SKM-1 treated with dmso at 0.1 percent for 144 hours (cell line): Measurements from ENCODE around the gene KRTAP20-4.

Experiments used
- DNase-seq: peaks from one replicate; lab custom pipeline; 2025; ENCODE audit not compliant: unreplicated experiment; lab: John Stamatoyannopoulos, UW

KRTAP20-4 gene

GRCh38 chr21:30620522-30620921 is at the start of gene KRTAP20-4:
Gene KRTAP20-4 (plus strand): TSS chr21:30620627.
- no peak for DNase-seq

DNA sequence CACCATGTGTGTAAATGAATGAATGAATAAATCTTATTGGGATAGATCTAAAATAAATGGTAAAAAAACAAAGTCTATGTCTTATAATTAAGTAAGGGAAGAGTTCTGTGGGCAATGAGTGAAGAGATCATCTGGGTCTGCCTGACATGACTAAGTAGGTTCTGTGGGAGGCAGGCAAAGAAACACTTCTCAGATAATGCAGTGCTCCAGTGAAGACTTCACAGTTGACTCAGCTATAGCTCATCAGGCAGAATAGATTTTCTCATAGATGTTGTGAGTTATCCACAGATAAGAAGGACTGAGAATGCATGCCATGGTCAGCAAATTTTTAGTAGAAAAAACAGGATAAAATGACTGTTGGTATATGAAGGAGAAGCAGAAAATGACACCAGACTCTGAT is 42.7 kb upstream of the KRTAP20-4 start:
- no peak for DNase-seq

- no peak for DNase-seq
These were observed 41.1 kb upstream of the KRTAP20-4 start for GRCh38 chr21:30579346-30579745.

DNA sequence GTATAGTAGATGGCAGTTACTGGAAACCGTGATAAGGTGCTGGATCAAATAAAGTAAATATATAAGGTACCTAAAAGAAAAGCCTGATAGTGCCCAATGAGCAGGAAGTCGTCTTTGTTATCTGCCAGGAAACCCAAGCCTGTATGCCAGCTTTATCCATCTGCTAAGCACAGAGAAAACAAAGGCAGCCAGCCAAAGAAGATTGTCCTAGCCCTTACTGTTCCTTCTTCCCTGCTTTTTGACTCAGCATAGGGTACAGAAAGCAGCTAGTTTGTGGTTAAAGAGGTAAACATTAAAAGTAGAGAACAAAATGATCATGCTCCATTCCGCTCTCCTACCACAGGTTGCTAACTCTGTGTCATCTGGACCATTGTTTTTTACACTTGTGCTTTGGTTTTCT is 40.3 kb upstream of the KRTAP20-4 start:
- DNase-seq = no peak

GRCh38 chr21:30582870-30583269 is 37.6 kb upstream of the KRTAP20-4 start:
- no peak for DNase-seq

DNA sequence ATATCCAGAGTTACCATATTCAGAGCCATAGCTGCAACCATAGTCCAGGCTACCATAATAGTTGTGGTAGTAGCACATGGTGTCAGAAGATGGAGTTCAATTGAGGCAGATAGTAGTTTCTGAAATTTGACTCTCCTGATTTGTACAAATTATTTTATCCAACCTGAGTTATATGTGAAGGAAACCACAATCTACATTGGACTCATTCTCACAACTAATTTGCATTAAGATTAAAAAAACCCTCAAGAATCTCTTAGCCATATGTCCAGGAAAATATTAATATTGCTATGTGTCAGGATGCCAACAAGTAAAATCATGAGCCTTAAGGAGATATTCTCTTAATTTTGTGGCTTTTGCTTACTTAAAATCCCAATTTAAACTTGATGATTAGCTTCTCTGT is 30.1 kb upstream of the KRTAP20-4 start, which contains the start of gene KRTAP22-2:
KRTAP22-2 (minus strand) TSS at position 101 of the 400 bp plus-strand sequence.
- DNase-seq = no peak

GRCh38 chr21:30592140-30592539 is 28.3 kb upstream of the KRTAP20-4 start, which contains the start of gene KRTAP6-3:
Gene KRTAP6-3 (plus strand): TSS chr21:30592440. CDS start chr21:30592446, 6 bp downstream.
- no peak for DNase-seq

DNA sequence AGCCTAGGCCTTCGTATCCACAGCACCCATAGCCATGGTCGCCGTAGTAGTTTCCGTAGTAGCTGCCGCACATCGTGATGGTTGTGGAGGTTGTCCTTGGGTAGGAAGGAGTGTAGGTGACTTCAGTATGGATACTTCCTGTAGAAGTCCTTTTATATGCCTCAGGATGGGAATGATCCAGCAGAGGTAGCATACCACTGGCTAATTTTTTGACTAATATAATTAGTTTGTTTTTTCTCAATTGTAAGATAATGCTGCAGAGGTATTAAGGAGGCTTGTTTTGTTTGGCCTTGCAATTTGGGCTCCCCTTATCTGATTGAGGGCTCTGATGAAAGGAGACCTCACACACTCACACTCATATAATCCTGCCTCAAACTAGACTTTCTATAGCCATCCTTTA is 21.6 kb upstream of the KRTAP20-4 start, which contains the start of gene KRTAP6-2:
KRTAP6-2 (minus strand) TSS at position 101 of the 400 bp plus-strand sequence; CDS start at position 73, 28 bp downstream.
- DNase-seq = no peak

- no peak for DNase-seq
These were observed 19.6 kb upstream of the KRTAP20-4 start, which contains the start of gene KRTAP22-1 for GRCh38 chr21:30600787-30601186. Gene KRTAP22-1 (plus strand): TSS chr21:30601087.

DNA sequence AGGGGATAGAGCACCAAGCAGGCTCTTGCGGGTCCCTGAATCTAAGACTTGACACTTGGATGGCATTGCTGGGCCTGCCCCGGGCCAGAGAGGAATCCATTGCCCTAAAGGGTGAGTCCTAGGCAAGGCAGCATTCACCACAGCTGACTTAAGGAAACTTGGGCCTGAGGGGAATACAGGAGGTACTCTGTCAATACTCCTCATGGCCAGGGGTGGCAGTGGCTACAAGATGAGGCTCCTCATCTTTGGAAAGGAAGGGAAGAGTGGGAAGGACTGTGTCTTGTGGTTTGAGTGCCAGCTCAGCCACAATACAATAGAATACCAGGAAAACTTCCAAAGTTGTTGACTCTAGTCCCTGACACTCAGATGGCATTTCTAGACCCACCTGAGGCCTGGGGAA is 14.5 kb upstream of the KRTAP20-4 start:
- no peak for DNase-seq

GRCh38 chr21:30612132-30612531 is 8.3 kb upstream of the KRTAP20-4 start:
- DNase-seq = no peak

DNA sequence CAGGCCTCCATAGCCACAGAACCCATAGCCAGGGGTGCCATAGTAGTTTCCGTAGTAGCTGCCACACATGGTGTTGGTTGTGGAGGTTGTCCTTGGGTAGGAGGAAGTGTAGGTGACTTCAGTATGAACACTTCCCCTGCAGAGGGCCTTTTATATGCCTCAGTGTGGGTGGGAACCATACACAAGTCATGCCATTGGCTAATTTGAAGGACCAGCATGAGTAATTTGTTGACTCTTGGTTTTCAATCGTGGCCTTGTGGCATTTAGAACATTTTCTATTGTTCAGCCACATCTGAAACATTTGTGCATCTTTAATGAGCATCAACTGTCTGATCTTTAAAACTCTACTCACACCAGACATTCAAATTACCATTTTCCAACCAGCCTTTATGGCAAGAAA is 6.6 kb upstream of the KRTAP20-4 start, which contains the start of gene KRTAP6-1:
KRTAP6-1 (minus strand) TSS at position 95 of the 400 bp plus-strand sequence; CDS start at position 69, 26 bp downstream.
- DNase-seq = no peak

DNA sequence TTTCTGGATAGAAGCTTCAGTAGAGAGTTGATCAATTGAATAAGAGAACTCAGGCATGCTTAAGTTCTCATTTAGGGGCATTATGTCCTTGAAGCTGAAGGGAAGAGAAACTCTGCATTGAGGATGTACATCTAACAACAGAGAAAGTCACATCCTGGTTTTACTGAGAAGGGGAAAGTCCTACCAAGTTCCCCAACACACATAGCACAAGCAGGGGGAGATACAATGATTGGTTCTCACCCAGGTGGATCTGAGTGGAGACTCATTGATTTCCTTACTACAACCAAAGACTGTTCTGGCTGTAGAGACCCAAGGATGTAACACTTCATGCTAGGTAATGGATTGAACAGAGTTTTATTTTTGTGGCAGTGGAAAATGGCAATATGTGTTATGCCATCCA is 5.2 kb upstream of the KRTAP20-4 start:
- no peak for DNase-seq

DNA sequence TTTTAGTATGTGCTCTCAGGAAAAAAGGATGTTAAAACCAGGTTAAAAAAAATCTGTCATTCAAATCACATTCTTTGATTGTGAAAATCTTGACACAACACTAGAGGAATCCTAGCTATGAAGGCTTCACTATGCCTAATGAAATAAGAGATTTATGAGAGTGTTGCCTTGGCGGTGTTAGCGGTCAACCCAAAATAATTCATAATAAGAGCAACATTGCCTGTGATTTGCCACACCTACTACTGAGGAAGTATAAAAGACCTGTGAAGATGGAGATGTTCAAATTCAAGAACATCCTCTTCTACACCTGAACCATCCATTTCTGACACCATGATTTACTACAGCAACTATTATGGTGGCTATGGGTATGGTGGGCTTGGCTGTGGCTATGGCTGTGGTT is 4.3 kb upstream of the KRTAP20-4 start, which contains the start of gene KRTAP20-1:
KRTAP20-1 (plus strand) TSS at position 301 of the 400 bp plus-strand sequence; CDS start at position 331, 30 bp downstream.
- DNase-seq = no peak

DNA sequence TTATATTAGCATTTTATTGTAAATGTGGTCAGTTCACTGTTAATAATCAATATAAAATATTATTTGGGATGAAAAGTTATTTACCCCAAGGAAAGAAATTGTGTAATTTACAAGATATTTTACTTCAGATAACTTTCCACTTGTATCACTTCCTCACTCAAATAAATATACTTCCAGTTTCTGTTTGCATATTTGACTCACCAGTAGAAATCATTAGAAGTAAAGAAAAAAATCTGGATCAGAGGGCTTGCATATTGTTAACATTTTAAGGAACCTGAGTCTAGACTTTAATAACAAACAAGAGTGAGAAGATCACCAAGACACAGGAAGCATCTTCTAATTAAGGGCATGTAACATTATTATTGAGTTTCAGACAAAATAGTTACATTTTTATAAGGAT is 347 bp upstream of the KRTAP20-4 start:
- no peak for DNase-seq

GRCh38 chr21:30623362-30623761 is 2.9 kb downstream of the KRTAP20-4 start:
- no peak for DNase-seq

GRCh38 chr21:30625449-30626165 is 5.2 kb downstream of the KRTAP20-4 start:
- no peak for DNase-seq

DNA sequence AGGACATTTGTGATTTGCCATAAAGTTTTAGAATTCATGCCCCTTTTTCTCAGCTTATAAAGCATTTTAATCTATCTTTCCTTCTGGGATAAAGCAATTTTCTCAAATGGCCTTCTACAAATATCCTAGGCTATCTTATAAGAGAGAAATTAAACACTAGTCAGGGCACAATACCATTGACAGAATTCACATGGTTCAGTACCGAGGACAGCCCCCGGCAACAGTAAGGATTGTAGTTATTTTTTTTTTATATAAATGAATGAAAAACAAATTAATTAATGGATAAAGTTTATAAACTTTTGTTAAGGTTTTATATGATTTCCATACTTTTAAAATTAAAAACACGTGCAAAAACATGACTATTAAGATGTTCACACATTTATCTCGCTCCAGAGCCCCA is 7.7 kb downstream of the KRTAP20-4 start:
- no peak for DNase-seq

DNA sequence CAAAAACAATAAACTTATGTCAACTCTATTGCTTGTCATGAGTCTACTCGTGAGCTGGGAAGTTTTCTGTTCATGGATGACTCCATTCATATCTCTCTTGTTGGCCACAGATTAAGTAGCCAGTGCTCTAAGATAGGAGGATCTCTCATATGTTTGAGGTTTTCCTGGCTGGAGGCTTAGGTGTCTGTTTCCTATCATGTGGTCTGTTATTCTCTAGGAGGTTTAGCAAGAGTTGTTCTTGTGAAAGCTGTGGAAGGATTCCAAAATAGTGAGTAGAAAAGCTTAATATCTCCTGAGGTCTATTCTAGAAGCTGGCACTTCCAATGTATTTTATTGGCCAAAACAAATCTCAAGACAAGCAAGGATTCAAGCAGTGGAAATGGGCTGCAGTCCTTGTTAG is 8.8 kb downstream of the KRTAP20-4 start:
- no peak for DNase-seq

- no peak for DNase-seq
These were observed 14.5 kb downstream of the KRTAP20-4 start, which contains the start of gene KRTAP20-2 for GRCh38 chr21:30634906-30635305. Gene KRTAP20-2 (plus strand): TSS chr21:30635206. CDS start chr21:30635264, 58 bp downstream.

DNA sequence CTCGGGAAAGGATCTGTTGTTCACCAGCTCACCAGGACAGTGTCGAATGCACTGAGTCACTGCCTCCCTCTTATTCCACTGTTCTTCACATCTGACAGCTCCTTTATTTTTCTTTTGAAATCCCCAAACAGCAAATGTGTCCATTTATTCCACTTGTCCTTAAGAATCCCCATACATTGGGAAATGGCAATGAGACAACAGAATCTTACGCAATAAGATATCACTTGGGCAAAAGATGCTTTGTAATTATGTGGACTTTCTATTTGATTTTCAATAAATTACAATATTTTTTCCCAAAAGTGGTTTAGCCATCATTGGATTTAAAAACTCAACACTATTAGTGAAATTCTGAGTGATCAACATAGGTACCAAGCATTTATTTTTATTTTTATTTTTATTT is 18.3 kb downstream of the KRTAP20-4 start:
- no peak for DNase-seq

DNA sequence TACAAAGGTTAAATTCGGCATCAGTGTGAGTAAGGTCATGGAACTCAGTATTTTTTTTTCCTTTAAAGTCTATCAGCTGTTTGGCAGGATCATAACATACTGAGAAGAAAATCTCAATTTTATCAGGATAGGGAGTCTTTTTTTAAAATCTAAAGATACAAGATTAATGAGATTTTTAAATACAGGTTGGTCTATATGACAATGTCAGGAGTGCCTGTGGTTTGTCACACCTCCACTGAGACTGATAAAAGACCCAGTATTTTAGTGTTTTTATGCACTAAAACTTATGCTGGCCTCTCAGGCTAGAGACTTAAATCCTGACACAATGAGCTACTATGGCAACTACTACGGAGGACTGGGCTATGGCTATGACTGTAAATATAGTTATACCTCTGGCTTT is 22.1 kb downstream of the KRTAP20-4 start, which contains the start of gene KRTAP20-3:
KRTAP20-3 (plus strand) TSS at position 301 of the 400 bp plus-strand sequence.
- DNase-seq = no peak
